Stimulated activated CD4-positive, alpha-beta T cell treated with anti-CD3 and anti-CD28 coated beads, Interleukin-1b, Interleukin-23, amount 100 ng/mL, for 24 hours (primary cell): ENCODE measurements around the gene SLC44A1.

ENCODE experiments used
- DNase-seq, 4 experiments: peaks; one replicate each; pipeline ENCODE4 v3.0.0-alpha.2; 2020; ENCODE audit warnings: low read depth in 4 of 4, low spot score in 1 of 4

SLC44A1 gene

GRCh38 chr9:105385381-105385985 is 141.0 kb downstream of the SLC44A1 start:
- DNase-seq = no peak

- no peak for DNase-seq
These were observed 145.3 kb downstream of the SLC44A1 start for GRCh38 chr9:105389796-105390195.

DNA sequence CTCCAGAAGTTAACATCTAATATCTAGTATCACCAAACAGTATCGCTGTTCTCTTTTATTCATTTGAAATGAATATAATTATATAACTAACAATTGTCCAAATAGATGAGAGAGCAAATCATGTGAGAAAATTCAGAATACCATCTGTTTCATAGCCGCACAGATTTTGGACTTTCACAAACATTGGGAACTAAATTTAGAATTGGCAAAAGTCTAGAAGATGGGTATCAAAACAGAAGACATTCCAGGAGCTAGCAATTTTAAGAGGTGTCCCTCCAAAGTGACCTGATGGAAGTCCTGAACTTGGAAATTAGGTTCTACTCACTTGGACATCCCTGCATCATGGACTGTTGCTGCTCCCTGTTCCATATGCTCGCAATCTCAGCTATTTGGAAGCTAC is 146.4 kb downstream of the SLC44A1 start:
- no peak for DNase-seq

- no peak for DNase-seq
These were observed 146.8 kb downstream of the SLC44A1 start for GRCh38 chr9:105391288-105391687.

- DNase-seq = no peak
These were observed 148.1 kb downstream of the SLC44A1 start for GRCh38 chr9:105392531-105392930.

- DNase-seq = no peak
These were observed 149.3 kb downstream of the SLC44A1 start for GRCh38 chr9:105393576-105394344.

DNA sequence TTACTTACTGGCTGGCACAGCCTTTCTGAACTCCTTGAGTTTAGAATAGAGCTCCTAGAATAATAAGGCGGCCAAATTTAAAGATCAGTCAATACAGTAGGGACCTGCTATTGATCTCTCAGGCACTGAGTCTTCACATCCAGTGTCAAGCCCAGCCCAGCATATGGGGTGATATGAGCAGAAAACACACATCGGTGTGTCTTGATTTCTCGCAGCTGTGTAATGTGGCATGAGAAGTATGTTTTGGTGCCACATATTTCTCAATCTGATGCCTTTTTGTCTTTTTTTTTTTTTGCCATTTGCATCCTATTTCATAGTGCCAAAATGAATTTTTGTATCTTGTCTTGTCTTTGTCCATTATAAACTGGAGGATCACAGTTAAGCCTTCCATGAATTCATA is 152.0 kb downstream of the SLC44A1 start:
- no peak for DNase-seq

DNA sequence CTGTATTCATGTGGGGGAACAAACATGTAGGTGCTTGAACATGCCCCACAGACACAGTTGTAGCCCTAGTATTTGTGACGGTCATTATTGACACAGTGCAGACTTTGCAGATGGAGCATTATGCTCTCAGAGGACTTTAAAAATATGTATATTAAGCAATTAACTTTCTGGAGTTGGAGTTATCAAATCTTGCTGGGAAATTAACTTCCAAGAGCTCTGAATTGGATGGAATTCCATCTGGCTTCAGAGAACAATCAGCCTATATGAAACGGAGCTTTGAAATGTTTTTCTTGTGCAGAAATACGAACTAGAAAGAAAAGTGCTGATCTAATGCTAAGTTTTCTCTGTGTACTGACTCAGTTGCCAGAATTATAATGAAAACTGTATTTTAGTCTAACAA is 152.4 kb downstream of the SLC44A1 start:
- DNase-seq = no peak

DNA sequence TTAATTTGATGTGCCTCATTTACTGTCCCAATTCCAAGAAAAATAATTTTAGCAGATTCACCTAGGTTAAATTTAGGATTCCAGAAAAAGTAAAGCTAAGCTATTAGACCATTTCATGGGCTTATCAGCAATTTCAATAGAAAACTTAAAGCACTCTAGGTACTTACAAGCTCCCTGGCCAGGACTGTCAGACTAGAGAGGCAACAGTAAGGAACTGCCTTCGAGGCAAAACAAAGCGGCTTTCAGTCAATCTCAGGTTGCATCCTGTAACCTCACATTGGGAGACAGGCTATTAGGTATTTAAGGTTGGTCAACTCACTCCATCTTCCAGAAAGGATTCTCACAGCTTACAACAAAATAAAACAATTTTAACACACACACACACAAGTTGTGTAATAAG is 154.7 kb downstream of the SLC44A1 start:
- DNase-seq = no peak

GRCh38 chr9:105401651-105402050 is 157.2 kb downstream of the SLC44A1 start:
- no peak for DNase-seq

GRCh38 chr9:105403552-105404248 is 159.2 kb downstream of the SLC44A1 start:
- DNase-seq = no peak

- peak in 1 of 4 experiments; percentile 16 for DNase-seq
These were observed 161.2 kb downstream of the SLC44A1 start for GRCh38 chr9:105405514-105406131.

DNA sequence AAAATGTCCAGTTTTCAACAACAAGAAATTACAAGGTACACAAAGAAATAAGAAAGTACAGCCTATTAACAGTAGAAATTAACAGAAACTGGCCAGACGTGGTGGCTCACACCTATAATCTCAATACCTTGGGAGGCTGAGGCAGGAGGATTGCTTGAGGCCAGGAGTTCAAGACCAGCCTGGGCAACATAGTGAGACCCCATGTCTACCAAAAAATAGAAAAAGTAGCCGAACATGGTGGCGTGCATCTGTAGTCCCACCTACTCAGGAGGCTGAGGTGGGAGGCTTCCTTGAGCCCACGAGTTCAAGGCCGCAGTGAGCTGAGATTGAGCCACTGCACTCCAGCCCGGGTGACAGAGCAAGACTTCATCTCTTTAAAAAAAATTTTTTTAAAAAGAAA is 161.9 kb downstream of the SLC44A1 start:
- DNase-seq = no peak

DNA sequence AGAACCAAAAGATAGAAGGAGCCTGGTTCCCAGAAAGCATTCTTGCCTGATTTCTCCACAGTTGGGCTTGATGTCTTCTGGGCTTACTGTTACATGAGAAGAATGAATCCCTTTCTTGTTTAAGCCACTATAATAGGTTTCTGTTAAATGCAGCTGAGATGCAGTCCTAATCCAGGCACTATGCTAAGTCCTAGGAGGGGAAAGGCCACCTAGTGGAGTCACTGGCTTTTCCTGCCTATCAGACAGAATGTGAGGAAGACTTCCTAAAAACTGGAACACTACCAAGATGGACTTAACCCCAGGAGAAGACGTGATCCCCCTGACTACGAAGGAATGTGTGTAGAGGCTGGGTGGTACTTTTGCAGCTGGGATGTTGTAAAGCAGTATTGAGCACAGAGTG is 169.1 kb downstream of the SLC44A1 start:
- no peak for DNase-seq

GRCh38 chr9:105414947-105415661 is 170.7 kb downstream of the SLC44A1 start:
- DNase-seq = peak; percentile 25 to 46 (median 38)

- DNase-seq = no peak
These were observed 171.2 kb downstream of the SLC44A1 start for GRCh38 chr9:105415662-105415980.

DNA sequence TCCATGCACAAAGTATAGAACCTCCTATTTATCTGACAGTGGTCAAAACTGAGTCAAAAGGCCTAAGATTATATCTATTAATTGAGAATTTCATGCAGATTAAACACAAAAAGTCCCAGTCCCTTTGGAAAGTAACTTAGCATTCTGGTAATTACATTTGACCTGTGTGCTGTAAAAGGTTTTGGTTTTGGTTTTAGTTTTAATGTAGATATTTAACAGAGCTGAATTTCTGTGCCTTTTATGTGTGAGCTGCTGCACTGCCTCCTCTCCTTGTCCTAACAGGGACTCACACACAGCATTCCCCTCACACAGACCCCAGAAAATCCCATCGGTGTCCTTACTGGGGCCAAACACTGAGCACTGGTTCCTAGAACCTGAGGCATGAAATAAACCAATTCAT is 172.4 kb downstream of the SLC44A1 start:
- DNase-seq = no peak

DNA sequence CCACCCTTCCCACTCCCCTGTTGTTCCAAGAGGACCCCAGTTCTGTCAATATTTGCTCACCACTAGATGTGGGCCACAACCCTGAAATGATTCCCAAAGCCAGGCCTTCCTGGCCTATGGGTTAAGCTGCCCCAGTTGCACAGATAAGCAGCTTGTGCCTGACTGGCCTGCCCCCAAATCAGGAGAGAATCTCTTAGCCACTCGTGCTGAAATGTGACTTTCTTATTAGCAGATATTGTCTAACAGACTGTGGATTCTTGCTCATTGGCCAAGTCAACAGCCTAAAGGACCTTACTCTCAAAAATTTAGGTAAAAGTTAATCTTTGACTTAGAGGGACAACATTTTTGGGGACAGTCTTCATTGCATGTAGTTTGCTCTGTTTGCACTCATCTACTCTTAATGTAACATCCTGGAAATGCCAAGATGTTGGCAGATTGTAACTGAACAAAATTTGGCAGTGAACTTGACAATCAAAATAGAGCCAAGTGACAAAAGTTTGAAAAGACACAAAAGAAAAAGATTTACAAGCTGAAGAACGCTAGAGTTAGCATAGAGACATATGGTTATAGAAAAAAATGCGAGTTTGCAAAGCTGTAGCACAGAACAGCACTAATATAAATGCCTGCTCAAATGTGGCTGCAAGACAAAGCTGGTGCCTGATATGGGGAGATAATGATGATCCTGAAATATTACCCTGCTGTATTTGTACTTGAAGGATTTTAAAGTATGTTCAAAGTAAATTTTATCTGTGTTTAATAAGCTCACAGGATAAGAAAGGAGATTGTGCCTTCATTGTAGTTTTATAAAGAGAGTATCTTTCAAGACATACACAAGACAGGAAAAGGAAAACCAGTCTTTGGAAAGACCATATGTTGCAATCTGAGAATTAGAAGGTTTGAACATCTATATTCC is 174.4 kb downstream of the SLC44A1 start:
- no peak for DNase-seq

- DNase-seq = no peak
These were observed 175.6 kb downstream of the SLC44A1 start for GRCh38 chr9:105419816-105420597.

GRCh38 chr9:105421154-105421553 is 176.7 kb downstream of the SLC44A1 start:
- no peak for DNase-seq
